NB4 (cell line): ENCODE results near the gene PRDX6.

Experiments used
- CTCF ChIP-seq: IDR thresholded peaks from one replicate; pipeline ENCODE4 v1.5.1; 2012; ENCODE audit warnings: low read depth, low read length
- POLR2A ChIP-seq: IDR thresholded peaks from 2 replicates; pipeline ENCODE4 v1.6.1; 2011; ENCODE audit warnings: mild to moderate bottlenecking; ENCODE audit not compliant: insufficient read length; ENCODE audit errors: extremely low read depth

DNA sequence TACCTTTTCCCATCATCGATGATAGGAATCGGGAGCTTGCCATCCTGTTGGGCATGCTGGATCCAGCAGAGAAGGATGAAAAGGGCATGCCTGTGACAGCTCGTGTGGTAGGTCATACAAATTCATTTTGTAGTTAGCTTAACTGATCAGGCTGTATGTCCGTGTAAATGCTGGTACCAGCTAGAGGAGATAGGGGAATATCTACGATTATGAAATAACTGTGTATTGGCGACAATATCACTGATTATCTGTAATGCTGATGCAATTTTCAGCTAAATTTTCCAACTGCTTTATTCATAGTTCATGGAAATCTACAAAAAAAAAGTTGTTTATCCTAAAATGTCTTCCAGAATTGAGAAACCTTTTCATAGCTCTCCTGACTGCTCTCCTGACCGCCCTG is 8.3 kb downstream of the PRDX6 start:
- no peak for TF ChIP-seq CTCF
- TF ChIP-seq POLR2A = no peak
